ENCODE data around the gene NPPC. TPM values are rescaled to one million over a fixed set of nuclear protein-coding genes. Genes with fewer than 3 reads are reported as not detected.

NPPC gene
- total RNA-seq, 1 experiment from 2014 or later, result 0.98 TPM

GRCh38 chr2:231961349-231962166 is 35.4 kb upstream of the NPPC start, which contains the start of gene DIS3L2 (continued):
- no peak for TF ChIP-seq ZMAT4 (CRISPR knock-in tag; IDR thresholded peaks at IDR 0.05)
- TF ChIP-seq, protein P1, sequence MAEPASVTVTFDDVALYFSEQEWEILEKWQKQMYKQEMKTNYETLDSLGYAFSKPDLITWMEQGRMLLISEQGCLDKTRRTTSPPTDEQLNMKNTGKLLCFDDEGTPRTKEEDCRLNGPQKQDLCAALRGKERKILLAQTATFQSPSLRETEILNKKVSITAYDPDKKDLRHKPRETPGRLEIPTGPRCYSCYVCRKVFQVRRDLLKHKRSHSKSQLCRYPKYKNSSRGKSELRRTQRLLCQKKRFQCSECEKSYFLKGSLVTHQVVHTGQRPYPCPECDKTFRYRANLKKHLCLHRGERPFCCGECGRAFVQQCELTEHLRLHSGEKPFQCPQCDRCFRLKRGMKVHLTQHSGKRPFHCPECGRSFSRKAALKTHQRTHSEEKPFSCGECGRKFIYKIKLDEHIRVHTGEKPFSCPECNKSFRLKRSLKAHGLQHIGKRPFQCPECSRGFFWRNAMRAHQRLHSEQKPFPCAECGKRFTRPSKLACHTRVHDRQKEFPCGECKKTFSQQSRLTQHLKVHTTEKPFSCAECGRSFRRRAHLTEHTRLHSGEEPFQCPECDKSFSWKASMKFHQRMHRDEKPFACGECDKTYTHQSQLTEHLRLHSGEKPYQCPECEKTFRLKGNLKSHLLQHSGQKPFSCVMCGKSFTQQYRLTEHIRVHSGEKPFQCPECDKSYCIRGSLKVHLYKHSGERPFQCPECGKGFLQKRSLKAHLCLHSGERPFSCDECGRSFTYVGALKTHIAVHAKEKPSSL (CRISPR knock-in tag; conservative IDR thresholded peaks at IDR 0.05), result no peak
- TF ChIP-seq TP53 (CRISPR knock-in tag; IDR thresholded peaks at IDR 0.05), result no peak
- TF ChIP-seq IRF1 (CRISPR knock-in tag; IDR thresholded peaks at IDR 0.05), result peak; percentile 68; the same call in 1 of the 2 replicates
- no peak for TF ChIP-seq CTCF (IDR thresholded peaks at IDR 0.05)
- peak; percentile 83 for TF ChIP-seq HMGXB4 (CRISPR knock-in tag; IDR thresholded peaks at IDR 0.05)
- peak; percentile 52; the same call in 1 of the 2 replicates for TF ChIP-seq CREM (CRISPR knock-in tag; IDR thresholded peaks at IDR 0.05)
- no peak for TF ChIP-seq OVOL2 (CRISPR knock-in tag; IDR thresholded peaks at IDR 0.05; ENCODE audit: borderline replicate concordance)
- TF ChIP-seq, protein P2, sequence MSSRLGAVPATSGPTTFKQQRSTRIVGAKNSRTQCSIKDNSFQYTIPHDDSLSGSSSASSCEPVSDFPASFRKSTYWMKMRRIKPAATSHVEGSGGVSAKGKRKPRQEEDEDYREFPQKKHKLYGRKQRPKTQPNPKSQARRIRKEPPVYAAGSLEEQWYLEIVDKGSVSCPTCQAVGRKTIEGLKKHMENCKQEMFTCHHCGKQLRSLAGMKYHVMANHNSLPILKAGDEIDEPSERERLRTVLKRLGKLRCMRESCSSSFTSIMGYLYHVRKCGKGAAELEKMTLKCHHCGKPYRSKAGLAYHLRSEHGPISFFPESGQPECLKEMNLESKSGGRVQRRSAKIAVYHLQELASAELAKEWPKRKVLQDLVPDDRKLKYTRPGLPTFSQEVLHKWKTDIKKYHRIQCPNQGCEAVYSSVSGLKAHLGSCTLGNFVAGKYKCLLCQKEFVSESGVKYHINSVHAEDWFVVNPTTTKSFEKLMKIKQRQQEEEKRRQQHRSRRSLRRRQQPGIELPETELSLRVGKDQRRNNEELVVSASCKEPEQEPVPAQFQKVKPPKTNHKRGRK (CRISPR knock-in tag; IDR thresholded peaks at IDR 0.05; ENCODE audit: borderline replicate concordance), result no peak
- TF ChIP-seq MLX (CRISPR knock-in tag; IDR thresholded peaks at IDR 0.05), result no peak
- no peak for TF ChIP-seq SMAD4 (CRISPR knock-in tag; IDR thresholded peaks at IDR 0.05)
- peak; percentile 91 for TF ChIP-seq FOXP1 (CRISPR knock-in tag; IDR thresholded peaks at IDR 0.05; ENCODE audit: borderline replicate concordance)
- no peak for TF ChIP-seq E2F5 (CRISPR knock-in tag; IDR thresholded peaks at IDR 0.05)
- TF ChIP-seq JUN (CRISPR knock-in tag; IDR thresholded peaks at IDR 0.05), result 0 out of 2 replicates have a peak, but pooled peaks have one; percentile 36
- no peak for TF ChIP-seq PREB (CRISPR knock-in tag; IDR thresholded peaks at IDR 0.05; ENCODE audit: borderline replicate concordance)
- no peak for TF ChIP-seq NR3C1 (CRISPR knock-in tag; conservative IDR thresholded peaks at IDR 0.05; ENCODE audit: low read depth)
- 0 out of 2 replicates have a peak, but pooled peaks have one; percentile 24 for TF ChIP-seq ZNF423 (CRISPR knock-in tag; IDR thresholded peaks at IDR 0.05)
- no peak for TF ChIP-seq ESRRA (CRISPR knock-in tag; IDR thresholded peaks at IDR 0.05; ENCODE audit: borderline replicate concordance)
- TF ChIP-seq IRF2 (CRISPR knock-in tag; IDR thresholded peaks at IDR 0.05; ENCODE audit: borderline replicate concordance, low read depth), result no peak
- TF ChIP-seq, protein P3, sequence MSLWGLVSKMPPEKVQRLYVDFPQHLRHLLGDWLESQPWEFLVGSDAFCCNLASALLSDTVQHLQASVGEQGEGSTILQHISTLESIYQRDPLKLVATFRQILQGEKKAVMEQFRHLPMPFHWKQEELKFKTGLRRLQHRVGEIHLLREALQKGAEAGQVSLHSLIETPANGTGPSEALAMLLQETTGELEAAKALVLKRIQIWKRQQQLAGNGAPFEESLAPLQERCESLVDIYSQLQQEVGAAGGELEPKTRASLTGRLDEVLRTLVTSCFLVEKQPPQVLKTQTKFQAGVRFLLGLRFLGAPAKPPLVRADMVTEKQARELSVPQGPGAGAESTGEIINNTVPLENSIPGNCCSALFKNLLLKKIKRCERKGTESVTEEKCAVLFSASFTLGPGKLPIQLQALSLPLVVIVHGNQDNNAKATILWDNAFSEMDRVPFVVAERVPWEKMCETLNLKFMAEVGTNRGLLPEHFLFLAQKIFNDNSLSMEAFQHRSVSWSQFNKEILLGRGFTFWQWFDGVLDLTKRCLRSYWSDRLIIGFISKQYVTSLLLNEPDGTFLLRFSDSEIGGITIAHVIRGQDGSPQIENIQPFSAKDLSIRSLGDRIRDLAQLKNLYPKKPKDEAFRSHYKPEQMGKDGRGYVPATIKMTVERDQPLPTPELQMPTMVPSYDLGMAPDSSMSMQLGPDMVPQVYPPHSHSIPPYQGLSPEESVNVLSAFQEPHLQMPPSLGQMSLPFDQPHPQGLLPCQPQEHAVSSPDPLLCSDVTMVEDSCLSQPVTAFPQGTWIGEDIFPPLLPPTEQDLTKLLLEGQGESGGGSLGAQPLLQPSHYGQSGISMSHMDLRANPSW (CRISPR knock-in tag; conservative IDR thresholded peaks at IDR 0.05; ENCODE audit: low read depth), result no peak
- TF ChIP-seq, protein P4, sequence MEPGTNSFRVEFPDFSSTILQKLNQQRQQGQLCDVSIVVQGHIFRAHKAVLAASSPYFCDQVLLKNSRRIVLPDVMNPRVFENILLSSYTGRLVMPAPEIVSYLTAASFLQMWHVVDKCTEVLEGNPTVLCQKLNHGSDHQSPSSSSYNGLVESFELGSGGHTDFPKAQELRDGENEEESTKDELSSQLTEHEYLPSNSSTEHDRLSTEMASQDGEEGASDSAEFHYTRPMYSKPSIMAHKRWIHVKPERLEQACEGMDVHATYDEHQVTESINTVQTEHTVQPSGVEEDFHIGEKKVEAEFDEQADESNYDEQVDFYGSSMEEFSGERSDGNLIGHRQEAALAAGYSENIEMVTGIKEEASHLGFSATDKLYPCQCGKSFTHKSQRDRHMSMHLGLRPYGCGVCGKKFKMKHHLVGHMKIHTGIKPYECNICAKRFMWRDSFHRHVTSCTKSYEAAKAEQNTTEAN (CRISPR knock-in tag; IDR thresholded peaks at IDR 0.05), result peak; percentile 59; the same call in 1 of the 2 replicates
